Adipose tissue (tissue), 3 donors: Measurements from ENCODE around the gene SLC5A10. TPM values are rescaled to one million over a fixed set of nuclear protein-coding genes. Genes with fewer than 3 reads are reported as not detected.

Experiments used
- H3K27ac ChIP-seq: one replicate; pipeline ENCODE4 v1.5.1; 2013; ENCODE audit warnings: low read depth, low read length
- WGBS, 3 donors: extraction: QIAGEN DNeasy Blood & Tissue Kit; methylation state at CpG; one replicate each; pipeline ENCODE4 v1.1.7; 2013; 5-methylcytosine and 5-hydroxymethylcytosine counted together
- polyA plus RNA-seq, 3 donors: library from polyadenylated mRNA; stranded (reverse); fragments of 200-250 nt; gene quantifications; one replicate each; pipeline ENCODE4 v1.2.3, GENCODE V29; 2013
- donor health status: healthy with polysubstance abuse.
- donor health status: Bipolar disorder and iron deficiency.
- donor health status: healthy.

The SLC5A10 gene
- polyA plus RNA-seq, 3 donors, result 0.03 to 0.16 (median 0.11) TPM

- 91 to 92% (median 92%) methylated on average over 13 of the region's 13 CpGs for WGBS, 3 donors
- no peak overlapping the region for H3K27ac ChIP-seq
Observed at GRCh38 chr17:18975597-18975996, 23.6 kb downstream of the SLC5A10 start.

DNA sequence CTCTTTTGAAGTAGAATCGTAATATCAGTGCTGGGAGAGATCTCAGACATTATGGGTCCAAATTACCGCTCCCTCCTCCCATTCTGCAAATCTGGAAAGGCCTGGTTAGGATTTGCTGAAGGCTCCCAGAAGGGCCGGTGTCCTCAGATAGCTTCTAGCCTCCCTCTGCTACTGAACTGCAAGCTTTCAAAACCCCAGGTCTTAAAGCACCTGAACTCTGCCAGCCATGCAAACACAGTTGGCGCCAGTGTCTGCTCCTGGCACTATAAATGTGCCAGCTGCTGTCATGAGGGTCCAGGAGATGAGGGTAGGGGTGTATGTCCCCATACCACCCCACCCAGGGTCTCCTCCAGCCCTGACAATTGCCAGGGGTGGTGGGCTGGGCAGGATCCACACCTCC lies 24.2 kb downstream of the SLC5A10 start:
- 77 to 85% (median 81%) methylated on average over 4 of the region's 4 CpGs for WGBS, 3 donors
- H3K27ac ChIP-seq, result no peak overlapping the region

- H3K27ac ChIP-seq, result no peak overlapping the region
- WGBS, 3 donors, result 82 to 97% (median 93%) methylated on average over 4 of the region's 4 CpGs
Observed at GRCh38 chr17:18977021-18977420, 25.1 kb downstream of the SLC5A10 start.

- WGBS, 3 donors, result 91 to 95% (median 91%) methylated on average over 19 of the region's 19 CpGs
- H3K27ac ChIP-seq, result no peak overlapping the region
Observed at GRCh38 chr17:18977646-18978045, 25.7 kb downstream of the SLC5A10 start.

- WGBS, 3 donors, result 95 to 97% (median 96%) methylated on average over 13 of the region's 13 CpGs
- no peak overlapping the region for H3K27ac ChIP-seq
Observed at GRCh38 chr17:18978050-18978449, 26.1 kb downstream of the SLC5A10 start.

GRCh38 chr17:18978655-18979054 lies 26.7 kb downstream of the SLC5A10 start:
- no peak overlapping the region for H3K27ac ChIP-seq
- 92 to 93% (median 93%) methylated on average over 16 to 17 of the region's 17 CpGs for WGBS, 3 donors

GRCh38 chr17:18980682-18981334 lies 28.8 kb downstream of the SLC5A10 start:
- no peak overlapping the region for H3K27ac ChIP-seq
- WGBS, 3 donors, result 83 to 86% (median 84%) methylated on average over 13 of the region's 13 CpGs

DNA sequence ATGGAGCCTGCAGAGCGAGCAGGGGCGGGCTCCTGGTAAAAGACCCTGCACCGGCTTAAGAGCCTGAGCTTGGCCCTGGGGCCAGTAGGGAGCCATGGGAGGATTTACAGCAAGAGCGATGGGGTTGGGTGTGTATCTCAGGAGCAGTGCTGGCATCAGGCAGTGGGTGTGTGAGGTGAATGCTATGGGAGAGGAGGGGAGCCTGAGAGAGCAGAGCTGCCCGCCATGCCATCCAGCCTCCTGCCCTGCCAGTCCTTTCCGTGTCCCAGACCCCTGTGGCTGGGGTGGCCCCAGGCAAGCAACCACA lies 29.3 kb downstream of the SLC5A10 start:
- 79 to 92% (median 90%) methylated on average over 6 of the region's 6 CpGs for WGBS, 3 donors
- no peak overlapping the region for H3K27ac ChIP-seq

GRCh38 chr17:18981642-18982424 lies 29.9 kb downstream of the SLC5A10 start:
- 68 to 79% (median 76%) methylated on average over 30 of the region's 30 CpGs for WGBS, 3 donors
- no peak overlapping the region for H3K27ac ChIP-seq

- 90 to 94% (median 91%) methylated on average over 21 of the region's 21 CpGs for WGBS, 3 donors
- H3K27ac ChIP-seq, result no peak overlapping the region
Observed at GRCh38 chr17:18984273-18985114, 32.5 kb downstream of the SLC5A10 start.

GRCh38 chr17:18985475-18985874 lies 33.5 kb downstream of the SLC5A10 start:
- no peak overlapping the region for H3K27ac ChIP-seq
- 80 to 93% (median 91%) methylated on average over 8 to 9 of the region's 9 CpGs for WGBS, 3 donors

DNA sequence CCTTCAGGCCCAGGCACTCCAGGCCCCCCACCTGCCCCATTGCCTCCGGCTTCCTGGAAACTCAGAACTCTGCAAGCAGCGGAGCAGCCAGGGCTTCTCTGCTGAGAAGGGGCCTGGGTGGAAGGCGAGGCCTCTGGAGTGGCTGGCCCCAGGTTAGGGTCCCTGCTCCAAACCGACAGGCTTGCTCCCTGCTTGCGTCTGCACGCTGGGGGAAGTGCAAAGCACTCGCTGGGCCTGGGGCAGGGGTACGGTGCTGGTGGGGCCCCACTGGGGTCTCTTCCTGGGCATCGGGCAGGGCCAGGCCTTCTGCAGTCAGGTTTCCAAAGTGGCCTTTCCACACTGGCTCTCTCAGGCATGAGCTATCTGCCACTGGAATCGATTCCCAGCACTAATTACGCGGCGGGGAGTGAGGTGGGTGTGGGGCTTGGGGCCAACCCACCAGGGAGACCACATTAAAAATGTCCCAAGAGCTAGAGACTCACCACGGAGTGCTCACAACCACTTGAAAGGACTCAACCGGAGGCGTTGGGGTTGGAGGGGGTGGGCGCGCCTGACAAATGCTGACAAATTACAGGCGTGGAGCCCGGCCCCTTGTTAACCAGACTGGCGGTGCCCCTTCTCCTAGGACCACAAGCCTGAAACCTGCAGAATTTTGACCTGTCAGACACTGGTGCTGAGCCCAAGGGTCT lies 34.7 kb downstream of the SLC5A10 start:
- no peak overlapping the region for H3K27ac ChIP-seq
- WGBS, 3 donors, result 85% methylated on average over 21 of the region's 21 CpGs

GRCh38 chr17:18987230-18987610 lies 35.3 kb downstream of the SLC5A10 start:
- WGBS, 3 donors, result 91 to 92% (median 92%) methylated on average over 9 of the region's 9 CpGs
- no peak overlapping the region for H3K27ac ChIP-seq

DNA sequence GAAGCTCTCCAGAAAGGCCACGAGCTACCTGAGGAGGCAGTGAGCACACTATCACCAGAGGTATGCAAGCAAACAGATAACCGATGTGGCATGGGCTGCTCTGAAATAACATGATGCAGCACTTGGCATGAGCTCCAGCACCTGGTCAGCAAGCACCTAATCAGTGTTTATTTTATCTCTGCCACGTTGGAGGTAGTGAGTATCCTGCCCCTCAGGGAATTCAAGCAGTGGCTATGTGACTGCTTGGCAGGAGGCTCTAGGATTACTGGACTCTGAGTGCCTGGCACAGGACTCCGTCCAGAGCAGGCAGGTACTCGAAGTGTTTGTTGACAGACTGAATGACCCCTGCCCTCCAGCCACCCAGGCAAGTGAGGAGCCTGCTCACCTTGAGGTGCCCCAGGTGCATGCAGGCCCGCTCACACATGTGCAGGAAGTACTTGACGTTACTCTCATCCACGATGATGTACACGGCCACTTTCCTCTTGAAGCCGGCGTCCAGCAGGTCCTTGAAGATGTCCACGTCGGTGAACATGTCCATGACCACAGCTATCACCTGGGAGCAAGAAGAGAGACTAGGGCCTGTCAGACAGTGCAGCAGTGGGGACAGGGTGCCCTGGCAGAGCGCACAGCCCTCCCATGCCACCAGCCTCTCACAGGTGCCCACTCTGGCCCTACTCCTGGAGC lies 36.0 kb downstream of the SLC5A10 start:
- H3K27ac ChIP-seq, result no peak overlapping the region
- 66 to 84% (median 82%) methylated on average over 14 of the region's 14 CpGs for WGBS, 3 donors

DNA sequence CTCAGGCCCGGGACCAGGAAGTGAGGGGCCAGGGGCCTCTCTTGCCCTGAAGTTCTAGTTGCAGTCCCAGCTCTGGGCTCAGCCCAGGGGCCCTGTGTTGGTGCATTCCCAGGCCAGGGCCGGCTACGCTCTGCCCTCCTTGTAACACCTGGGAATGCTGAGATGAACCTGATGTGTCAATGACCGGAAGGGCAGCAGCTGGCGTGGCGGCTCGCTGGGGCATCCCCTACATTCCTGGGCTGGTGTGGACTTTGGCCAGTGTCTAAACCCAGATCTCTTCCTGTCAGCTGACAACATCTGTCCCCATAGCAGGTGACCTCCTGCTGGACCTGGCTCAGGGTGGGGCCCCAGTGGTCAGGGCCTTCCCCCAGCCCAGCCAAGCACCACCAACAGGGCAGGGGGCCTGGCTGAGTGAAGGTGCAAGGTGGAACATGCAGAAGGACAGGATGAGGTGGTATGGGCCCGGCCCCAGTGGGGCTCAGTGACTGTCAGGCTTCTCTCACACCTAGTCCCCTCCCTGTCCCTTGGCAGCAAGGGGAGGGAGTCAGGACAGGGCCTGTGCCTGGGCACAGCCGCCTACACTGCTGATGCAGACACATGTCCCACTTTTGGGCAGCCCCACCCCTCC lies 36.7 kb downstream of the SLC5A10 start:
- WGBS, 3 donors, result 73 to 88% (median 87%) methylated on average over 9 of the region's 9 CpGs
- H3K27ac ChIP-seq, result no peak overlapping the region

- no peak overlapping the region for H3K27ac ChIP-seq
- 81 to 97% (median 95%) methylated on average over 4 to 6 of the region's 6 CpGs for WGBS, 3 donors
Observed at GRCh38 chr17:18990331-18990730, 38.4 kb downstream of the SLC5A10 start.

DNA sequence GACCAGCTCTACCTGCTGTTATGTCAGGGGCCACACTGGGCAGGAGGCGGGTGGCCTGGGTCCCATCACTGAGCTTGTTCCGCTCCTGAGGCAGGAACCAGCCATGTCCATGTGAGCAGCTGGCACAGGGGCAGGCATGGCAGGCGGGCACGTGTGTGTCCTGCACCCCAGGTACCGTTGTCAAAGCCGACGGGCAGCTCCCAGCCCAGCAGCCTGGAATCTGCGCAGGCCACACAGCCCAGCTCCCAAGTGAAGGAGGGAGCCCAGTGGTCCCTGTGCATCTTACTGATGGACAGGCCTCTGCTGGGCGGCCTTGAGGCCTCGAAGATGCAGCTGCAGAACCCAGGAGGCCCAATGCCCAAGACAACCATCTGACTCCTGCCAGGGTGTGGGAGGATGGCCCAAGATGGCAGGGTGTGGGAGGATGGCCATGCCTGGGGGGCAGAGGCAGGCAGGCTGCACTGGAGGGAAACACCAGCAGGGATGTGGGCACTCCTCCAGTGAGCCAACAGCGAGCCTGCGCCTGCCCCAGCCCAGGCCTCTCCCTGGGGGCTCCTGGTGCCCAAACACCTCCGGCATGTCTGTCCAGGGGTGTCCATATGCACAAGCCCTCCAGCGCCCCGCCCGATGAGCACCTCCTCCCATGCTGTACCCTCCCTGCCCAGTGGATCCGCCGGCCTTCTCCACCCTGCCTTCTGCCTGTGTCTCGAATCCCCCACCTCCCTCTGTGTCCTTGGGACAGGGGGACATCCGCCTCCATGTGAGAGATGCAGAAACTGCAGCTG lies 39.8 kb downstream of the SLC5A10 start:
- 90 to 93% (median 91%) methylated on average over 20 of the region's 20 CpGs for WGBS, 3 donors
- H3K27ac ChIP-seq, result no peak overlapping the region
